Endodermal cell (in vitro differentiated cells): ENCODE results near the gene TMEM176A. TPM values are rescaled to one million over a fixed set of nuclear protein-coding genes. Genes with fewer than 3 reads are reported as not detected.

Experiments used
- DNase-seq: peaks from one replicate; pipeline ENCODE4 v3.0.0-alpha.2; 2017
- H3K27ac ChIP-seq: 2 replicates; pipeline ENCODE4 v1.5.1; 2013; ENCODE audit warnings: mild to moderate bottlenecking, low read depth, low read length, moderate library complexity
- H3K27me3 ChIP-seq: 2 replicates; pipeline ENCODE4 v1.6.1; 2013; ENCODE audit warnings: mild to moderate bottlenecking, low read length, moderate library complexity; ENCODE audit not compliant: insufficient read depth, control insufficient read depth, poor library complexity, severe bottlenecking
- H3K36me3 ChIP-seq: 2 replicates; pipeline ENCODE4 v1.7.0; 2013; ENCODE audit warnings: mild to moderate bottlenecking, low read length, moderate library complexity; ENCODE audit not compliant: control insufficient read depth, insufficient read depth
- H3K4me1 ChIP-seq: one replicate; pipeline ENCODE4 v1.7.0; 2013; ENCODE audit warnings: low read length; ENCODE audit not compliant: control insufficient read depth, insufficient read depth
- H3K4me3 ChIP-seq: 2 replicates; pipeline ENCODE4 v1.5.1; 2013; ENCODE audit warnings: mild to moderate bottlenecking, low read length, moderate library complexity
- H3K9ac ChIP-seq: 2 replicates; pipeline ENCODE4 v1.6.1; 2013; ENCODE audit warnings: mild to moderate bottlenecking, low read length, moderate library complexity; ENCODE audit not compliant: poor library complexity, severe bottlenecking; ENCODE audit errors: extremely low read depth
- H3K9me3 ChIP-seq: 2 replicates; pipeline ENCODE4 v1.6.1; 2013; ENCODE audit warnings: mild to moderate bottlenecking, low read length, moderate library complexity; ENCODE audit not compliant: control insufficient read depth
- H3K27ac Mint-ChIP-seq: 2 replicates; pipeline ENCODE4 v1.8.0; 2020; ENCODE audit warnings: mixed read lengths
- H3K27me3 Mint-ChIP-seq: 2 replicates; pipeline ENCODE4 v1.8.0; 2021; ENCODE audit warnings: mild to moderate bottlenecking, mixed read lengths; ENCODE audit not compliant: insufficient read depth
- H3K36me3 Mint-ChIP-seq: 2 replicates; pipeline ENCODE4 v1.8.0; 2020; ENCODE audit warnings: low read depth, mixed read lengths
- H3K4me1 Mint-ChIP-seq: 2 replicates; pipeline ENCODE4 v1.8.0; 2020; ENCODE audit warnings: mixed read lengths
- H3K4me3 Mint-ChIP-seq: 2 replicates; pipeline ENCODE4 v1.8.0; 2020; ENCODE audit warnings: mild to moderate bottlenecking, moderate library complexity, mixed read lengths
- H3K9me3 Mint-ChIP-seq: 2 replicates; pipeline ENCODE4 v1.8.0; 2020; ENCODE audit warnings: mild to moderate bottlenecking, mixed read lengths
- WGBS, 2 experiments: methylation state at CpG; one replicate each; pipeline versions ENCODE4 v1.1.5 to v1.1.7; 2013; ENCODE audit warnings: missing lambda C conversion rate in 2 of 2, mixed read lengths in 1 of 2; ENCODE audit not compliant: insufficient coverage in 1 of 2, insufficient read length in 1 of 2; 5-methylcytosine and 5-hydroxymethylcytosine counted together
- total RNA-seq, 2 donors: library from RNA; stranded (reverse); fragmentation: NEBNext Ultra II Directional in 1 of 2; extraction: Animal tissue kit (Norgen Biotek cat#: 25700) in 1 of 2; gene quantifications; 2 replicates in 1 of 2; 3 replicates in 1 of 2; pipeline ENCODE4 v1.2.1, GENCODE V29; 2021
- TF ChIP-seq, protein P1 (sequence below): fragments of 200-600 bp; sonication (generic); conservative IDR thresholded peaks from 2 replicates; pipeline ENCODE4 v1.5.0; 2021; ENCODE audit warnings: antibody characterized with exemption, mild to moderate bottlenecking

The TMEM176A gene
- total RNA-seq, 2 donors from 2014 or later, result not detected

DNA sequence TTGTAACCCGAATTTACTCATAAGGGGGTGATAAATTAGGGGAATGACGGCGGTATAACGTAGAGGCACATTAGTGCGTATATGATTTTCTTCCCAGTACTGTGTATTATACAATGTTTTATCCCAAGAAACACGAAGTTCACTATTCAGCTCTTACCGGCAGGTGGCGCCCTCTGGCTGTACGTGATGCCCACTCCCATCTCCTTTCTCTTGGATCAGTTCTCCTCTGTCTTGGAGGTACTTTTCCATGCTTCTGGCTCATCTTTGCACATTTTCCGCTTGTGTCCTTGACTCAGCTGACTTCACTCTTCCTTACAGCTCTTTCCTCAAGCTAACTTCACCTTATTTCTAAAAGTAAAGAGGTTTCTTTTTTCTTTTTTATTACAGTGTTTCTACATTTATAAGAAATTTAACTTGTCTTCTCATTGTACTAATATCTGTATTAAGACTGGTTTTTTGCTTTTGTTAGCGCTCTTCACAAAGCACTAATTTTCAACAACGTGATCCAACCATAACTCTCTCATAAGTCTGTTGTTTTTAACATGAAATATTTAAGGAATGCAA is 21.7 kb upstream of the TMEM176A start:
- H3K36me3 ChIP-seq, result no peaks in the 10 kb centered on the region
- Mint-ChIP-seq H3K9me3 (peaks cover 4% of the 10 kb centered on the region), H3K4me1 (no peaks in the 10 kb centered on the region), H3K27me3 (peaks cover 29% of the 10 kb centered on the region), H3K4me3 (no peak overlapping the region), H3K36me3 (no peaks in the 10 kb centered on the region), H3K27ac (no peak overlapping the region)
- 0 to 14% methylated on average over 3 to 12 of the region's 12 CpGs for WGBS, 2 experiments
- TF ChIP-seq, protein P1, sequence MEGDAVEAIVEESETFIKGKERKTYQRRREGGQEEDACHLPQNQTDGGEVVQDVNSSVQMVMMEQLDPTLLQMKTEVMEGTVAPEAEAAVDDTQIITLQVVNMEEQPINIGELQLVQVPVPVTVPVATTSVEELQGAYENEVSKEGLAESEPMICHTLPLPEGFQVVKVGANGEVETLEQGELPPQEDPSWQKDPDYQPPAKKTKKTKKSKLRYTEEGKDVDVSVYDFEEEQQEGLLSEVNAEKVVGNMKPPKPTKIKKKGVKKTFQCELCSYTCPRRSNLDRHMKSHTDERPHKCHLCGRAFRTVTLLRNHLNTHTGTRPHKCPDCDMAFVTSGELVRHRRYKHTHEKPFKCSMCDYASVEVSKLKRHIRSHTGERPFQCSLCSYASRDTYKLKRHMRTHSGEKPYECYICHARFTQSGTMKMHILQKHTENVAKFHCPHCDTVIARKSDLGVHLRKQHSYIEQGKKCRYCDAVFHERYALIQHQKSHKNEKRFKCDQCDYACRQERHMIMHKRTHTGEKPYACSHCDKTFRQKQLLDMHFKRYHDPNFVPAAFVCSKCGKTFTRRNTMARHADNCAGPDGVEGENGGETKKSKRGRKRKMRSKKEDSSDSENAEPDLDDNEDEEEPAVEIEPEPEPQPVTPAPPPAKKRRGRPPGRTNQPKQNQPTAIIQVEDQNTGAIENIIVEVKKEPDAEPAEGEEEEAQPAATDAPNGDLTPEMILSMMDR, result peak; percentile 93
- no peak overlapping the region for H3K4me3 ChIP-seq
- peak; percentile 93 for DNase-seq
- no peak overlapping the region for H3K9ac ChIP-seq
- H3K9me3 ChIP-seq, result no peaks in the 10 kb centered on the region
- H3K27ac ChIP-seq, result no peak overlapping the region
- H3K4me1 ChIP-seq, result no peaks in the 10 kb centered on the region
- H3K27me3 ChIP-seq, result peaks cover 14% of the 10 kb centered on the region

DNA sequence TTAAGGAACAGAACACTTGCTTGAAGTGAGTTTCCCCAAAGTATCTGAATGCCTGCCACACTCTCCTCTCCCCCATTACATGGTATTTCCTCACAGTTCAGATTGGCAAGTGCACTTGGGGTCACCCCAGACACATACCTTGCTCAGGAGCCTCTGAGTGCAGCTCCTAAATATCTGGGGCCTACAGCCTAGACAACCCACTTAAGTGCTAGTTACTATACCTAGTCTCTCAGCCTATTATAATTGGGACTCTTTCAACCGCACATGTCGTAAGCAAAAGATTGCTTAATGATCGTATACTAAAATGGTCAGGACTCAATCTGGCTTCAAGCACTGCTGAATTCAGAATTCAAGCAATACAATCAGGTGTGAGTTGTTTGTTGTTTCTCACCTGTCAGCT is 20.3 kb upstream of the TMEM176A start:
- no peak overlapping the region for H3K9ac ChIP-seq
- Mint-ChIP-seq H3K27me3 (peaks cover 35% of the 10 kb centered on the region), H3K4me1 (no peaks in the 10 kb centered on the region), H3K9me3 (no peaks in the 10 kb centered on the region), H3K4me3 (no peak overlapping the region), H3K36me3 (no peaks in the 10 kb centered on the region), H3K27ac (no peak overlapping the region)
- 60 to 62% methylated on average over 3 of the region's 3 CpGs for WGBS, 2 experiments
- H3K4me1 ChIP-seq, result no peaks in the 10 kb centered on the region
- peaks cover 26% of the 10 kb centered on the region for H3K27me3 ChIP-seq
- no peak overlapping the region for H3K27ac ChIP-seq
- no peak overlapping the region for H3K4me3 ChIP-seq
- H3K36me3 ChIP-seq, result no peaks in the 10 kb centered on the region
- no peaks in the 10 kb centered on the region for H3K9me3 ChIP-seq
- TF ChIP-seq, protein P1, result no peak
- DNase-seq, result no peak

DNA sequence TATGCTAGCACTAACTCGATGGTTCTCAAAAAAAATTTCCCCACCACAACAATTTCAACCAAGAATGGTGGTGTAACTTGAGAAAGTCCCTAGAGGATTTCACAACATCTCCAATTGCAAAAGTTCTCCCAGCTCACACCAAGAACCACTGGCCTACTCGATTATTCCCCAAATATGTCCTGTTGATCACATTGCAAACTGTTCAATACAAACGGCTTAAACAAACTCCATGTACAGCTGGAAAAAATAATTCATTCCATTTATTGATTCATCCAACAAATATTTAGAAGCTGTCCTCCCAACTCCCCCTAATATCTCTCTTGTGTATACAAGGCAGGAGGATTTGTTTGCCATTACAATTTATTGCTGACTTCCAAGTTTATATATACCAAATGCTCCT is 19.5 kb upstream of the TMEM176A start:
- Histone ChIP-seq H3K4me1 (no peaks in the 10 kb centered on the region), H3K27me3 (peaks cover 26% of the 10 kb centered on the region), H3K9ac (no peak overlapping the region), H3K36me3 (no peaks in the 10 kb centered on the region), H3K4me3 (no peak overlapping the region), H3K27ac (no peak overlapping the region), H3K9me3 (no peaks in the 10 kb centered on the region)
- Mint-ChIP-seq H3K9me3 (no peaks in the 10 kb centered on the region), H3K27me3 (peaks cover 42% of the 10 kb centered on the region), H3K27ac (no peak overlapping the region), H3K36me3 (no peaks in the 10 kb centered on the region), H3K4me3 (no peak overlapping the region), H3K4me1 (no peaks in the 10 kb centered on the region)
- 49 to 51% methylated on average over 3 of the region's 3 CpGs for WGBS, 2 experiments
- DNase-seq, result no peak
- TF ChIP-seq, protein P1, result no peak
